SK-N-SH (cell line): ENCODE results near the gene PLXNB3. TPM values are rescaled to one million over a fixed set of nuclear protein-coding genes. Genes with fewer than 3 reads are reported as not detected.

ENCODE experiments used
- CTCF ChIA-PET: fragments of 300-600, 350-600 bp; formaldehyde crosslinking; extraction: SDS; loops from one replicate; lab custom pipeline; 2021; lab: Yijun Ruan, JAX
- POLR2A ChIA-PET: fragments of 350-600 bp; sonication (Branson Sonifier 250); formaldehyde crosslinking; extraction: SDS; loops from one replicate; lab custom pipeline; 2020; ENCODE audit warnings: antibody characterized with exemption, inconsistent platforms; lab: Yijun Ruan, JAX
- DNase-seq: peaks from one replicate; pipeline ENCODE4 v3.0.0; 2012
- H2AFZ ChIP-seq: fragments of 200-600 bp; sonication (generic); 2 replicates; pipeline ENCODE4 v1.8.1; 2016; ENCODE audit warnings: antibody characterized with exemption, mild to moderate bottlenecking, low read depth
- H3F3A ChIP-seq: fragments of 200-600 bp; sonication (generic); replicated peaks from 2 replicates; pipeline ENCODE3; 2016; ENCODE audit warnings: antibody characterized with exemption, mild to moderate bottlenecking; ENCODE audit not compliant: insufficient read depth
- H3K27ac ChIP-seq, 2 experiments: fragments of 200-500 bp in 1 of 2; fragments of 200-600 bp in 1 of 2; sonication (Bioruptor generic) in 1 of 2; sonication (generic), shearing (Covaris generic) in 1 of 2; 2 replicates each; pipeline versions ENCODE4 v1.5.1 to v1.6.1; 2014 to 2016; ENCODE audit warnings: low read depth in 2 of 2, inconsistent platforms in 1 of 2, low read length in 1 of 2, mild to moderate bottlenecking in 1 of 2, mixed read lengths in 1 of 2
- H3K27me3 ChIP-seq: fragments of 200-600 bp; sonication (generic), shearing (Covaris generic); 2 replicates; pipeline ENCODE4 v1.6.1; 2016; ENCODE audit warnings: mixed run types; ENCODE audit not compliant: insufficient read depth
- H3K36me3 ChIP-seq, 2 experiments: fragments of 200-500 bp in 1 of 2; fragments of 200-600 bp in 1 of 2; sonication (Bioruptor generic) in 1 of 2; sonication (generic) in 1 of 2; replicated peaks in 1 of 2; 2 replicates each; pipeline versions ENCODE3 to v1.5.1; 2014 to 2016; ENCODE audit warnings: low read length in 1 of 2, mild to moderate bottlenecking in 1 of 2; ENCODE audit not compliant: insufficient read depth in 2 of 2, control insufficient read depth in 1 of 2
- H3K4me1 ChIP-seq, 2 experiments: fragments of 200-500 bp in 1 of 2; fragments of 200-600 bp in 1 of 2; sonication (Bioruptor generic) in 1 of 2; sonication (generic), shearing (Covaris generic) in 1 of 2; 2 replicates each; pipeline versions ENCODE4 v1.5.1 to v1.6.1; 2014 to 2016; ENCODE audit warnings: low read depth in 1 of 2, low read length in 1 of 2, mixed run types in 1 of 2; ENCODE audit not compliant: insufficient read depth in 2 of 2, control insufficient read depth in 1 of 2
- H3K4me2 ChIP-seq: fragments of 200-600 bp; sonication (generic), shearing (Covaris generic); 2 replicates; pipeline ENCODE4 v1.6.1; 2017; ENCODE audit warnings: mixed run types
- H3K4me3 ChIP-seq, 2 experiments: fragments of 200-500 bp in 1 of 2; fragments of 200-600 bp in 1 of 2; sonication (Bioruptor generic) in 1 of 2; sonication (generic), shearing (Covaris generic) in 1 of 2; 2 replicates each; pipeline versions ENCODE4 v1.5.1 to v1.8.1; 2014 to 2016; ENCODE audit warnings: low read depth in 2 of 2, inconsistent platforms in 1 of 2, low read length in 1 of 2, mild to moderate bottlenecking in 1 of 2, mixed read lengths in 1 of 2, moderate library complexity in 1 of 2
- H3K79me2 ChIP-seq: fragments of 200-600 bp; sonication (generic); 2 replicates; pipeline ENCODE4 v1.8.1; 2017; ENCODE audit warnings: mild to moderate bottlenecking; ENCODE audit not compliant: insufficient read depth
- H3K9ac ChIP-seq: fragments of 200-600 bp; sonication (generic); 2 replicates; pipeline ENCODE4 v1.6.1; 2017; ENCODE audit warnings: mixed run types
- H3K9me2 ChIP-seq: fragments of 200-600 bp; sonication (generic); 2 replicates; pipeline ENCODE4 v1.6.1; 2017; ENCODE audit warnings: mixed run types
- H3K9me3 ChIP-seq: fragments of 200-600 bp; sonication (generic); 2 replicates; pipeline ENCODE4 v1.6.1; 2017; ENCODE audit warnings: mixed run types, mild to moderate bottlenecking, moderate library complexity
- H4K20me1 ChIP-seq: fragments of 200-600 bp; sonication (generic); 2 replicates; pipeline ENCODE4 v1.6.1; 2017; ENCODE audit warnings: mild to moderate bottlenecking, mixed run types; ENCODE audit not compliant: insufficient read depth
- EP300 ChIP-seq, 2 experiments: IDR thresholded peaks; 2 replicates each; pipeline versions ENCODE4 v1.4.0 to v1.6.1; 2012; ENCODE audit warnings: borderline replicate concordance in 1 of 2, low read depth in 1 of 2, low read length in 1 of 2
- FOSL2 ChIP-seq: IDR thresholded peaks from 2 replicates; pipeline ENCODE4 v1.4.0; 2012; ENCODE audit warnings: low read depth, mild to moderate bottlenecking, moderate library complexity, borderline replicate concordance
- FOXM1 ChIP-seq: IDR thresholded peaks from 2 replicates; pipeline ENCODE4 v1.4.0; 2012; ENCODE audit warnings: low read depth, mild to moderate bottlenecking
- MAX ChIP-seq: IDR thresholded peaks from 2 replicates; pipeline ENCODE4 v1.4.0; 2012; ENCODE audit warnings: low read depth
- MXI1 ChIP-seq: IDR thresholded peaks from 2 replicates; pipeline ENCODE4 v1.6.1; 2012; ENCODE audit warnings: mild to moderate bottlenecking, low read depth, low read length, improper control_type of control experiment
- NFIC ChIP-seq: IDR thresholded peaks from 2 replicates; pipeline ENCODE4 v1.4.0; 2012; ENCODE audit warnings: borderline replicate concordance
- POLR2AphosphoS5 ChIP-seq: IDR thresholded peaks from 2 replicates; pipeline ENCODE4 v1.6.1; 2012; ENCODE audit warnings: low read depth, low read length
- RCOR1 ChIP-seq: fragments of 150-350 bp; IDR thresholded peaks from 2 replicates; pipeline ENCODE4 v1.6.1; 2017; ENCODE audit warnings: antibody characterized with exemption, low read length
- RXRA ChIP-seq: IDR thresholded peaks from 2 replicates; pipeline ENCODE4 v1.4.0; 2012; ENCODE audit warnings: low read depth, mild to moderate bottlenecking, borderline replicate concordance
- SMC3 ChIP-seq: IDR thresholded peaks from 2 replicates; pipeline ENCODE4 v1.6.1; 2012; ENCODE audit warnings: low read depth, low read length, improper control_type of control experiment
- TCF12 ChIP-seq: IDR thresholded peaks from 2 replicates; pipeline ENCODE4 v1.4.0; 2012
- TEAD4 ChIP-seq: IDR thresholded peaks from 2 replicates; pipeline ENCODE4 v1.4.0; 2012; ENCODE audit warnings: mild to moderate bottlenecking, borderline replicate concordance; ENCODE audit not compliant: insufficient read depth
- YY1 ChIP-seq: IDR thresholded peaks from 2 replicates; pipeline ENCODE4 v1.4.0; 2012; ENCODE audit warnings: low read depth, mild to moderate bottlenecking
- ZBTB33 ChIP-seq: IDR thresholded peaks from 2 replicates; pipeline ENCODE4 v1.4.0; 2012; ENCODE audit warnings: low read depth, borderline replicate concordance
- WGBS: methylation state at CpG from one replicate; pipeline ENCODE4 v1.1.6; 2017; ENCODE audit warnings: low lambda C conversion rate; 5-methylcytosine and 5-hydroxymethylcytosine counted together
- polyA plus RNA-seq, 3 experiments: library from polyadenylated mRNA; depleted of rRNA; stranded (reverse); fragments of >200 nt; gene quantifications; 2 replicates each; pipeline ENCODE4 v1.2.3, GENCODE V29; 2012

PLXNB3 gene
- polyA plus RNA-seq, 1 of the 3 experiments (the other 2 are of a cell fraction): 15.5 TPM

- H3K9me2 ChIP-seq: no peaks in the 10 kb centered on the region
- no peak overlapping the region for H3K9ac ChIP-seq
- H3K4me2 ChIP-seq: no peak overlapping the region
- H3K79me2 ChIP-seq: peaks cover 6% of the 10 kb centered on the region; the same call in 1 of the 2 replicates
- ChIA-PET POLR2A (interaction anchor here (1.2 kb wide), 1 partner anchor 36 kb away, joined by 4 read pairs; no protein-coding TSS in a partner anchor), CTCF (interaction anchor here (0.8 to 10.2 kb wide), 17 partner anchors 16 to 209 kb away, joined by 3 to 134 read pairs (median 4); partner anchors contain the start of genes HCFC1 and RENBP)
- TF ChIP-seq NFIC (no peak), YY1 (no peak), TEAD4 (no peak), SMC3 (no peak), FOSL2 (no peak), RCOR1 (no peak)
- no peak overlapping the region for H3K4me3 ChIP-seq
- peaks cover 2 to 27% of the 10 kb centered on the region in 2 experiments; a peak in 1 of 4 replicates for H3K4me1 ChIP-seq
- no peaks in the 10 kb centered on the region for H3K27me3 ChIP-seq
- H2AFZ ChIP-seq: no peak overlapping the region
- no peaks in the 10 kb centered on the region for H3F3A ChIP-seq
- WGBS: 71% methylated on average over 12 of the region's 14 CpGs
- H3K36me3 ChIP-seq: no peaks in the 10 kb centered on the region
- DNase-seq: no peak
- H3K27ac ChIP-seq: no peak overlapping the region
- peaks cover 9% of the 10 kb centered on the region; the same call in 1 of the 2 replicates for H4K20me1 ChIP-seq
- no peaks in the 10 kb centered on the region for H3K9me3 ChIP-seq
Measured at GRCh38 chrX:153762626-153763173, 1.3 kb upstream of the PLXNB3 start.

- Histone ChIP-seq H3K9me3 (no peaks in the 10 kb centered on the region), H2AFZ (no peak overlapping the region), H3K79me2 (peaks cover 6% of the 10 kb centered on the region; the same call in 1 of the 2 replicates), H3K4me3 (no peak overlapping the region), H3K36me3 (no peaks in the 10 kb centered on the region), H3K27me3 (no peaks in the 10 kb centered on the region), H3K4me2 (no peak overlapping the region), H3K4me1 (peaks cover 2 to 27% of the 10 kb centered on the region in 2 experiments; a peak in 1 of 4 replicates), H3K9me2 (no peaks in the 10 kb centered on the region), H4K20me1 (peaks cover 9% of the 10 kb centered on the region; the same call in 1 of the 2 replicates), H3K9ac (no peak overlapping the region), H3F3A (no peaks in the 10 kb centered on the region), H3K27ac (no peak overlapping the region)
- ChIA-PET POLR2A (interaction anchor here (0.6 to 1.2 kb wide), 2 partner anchors 37 to 237 kb away, joined by 3 to 4 read pairs; no protein-coding TSS in a partner anchor), CTCF (interaction anchor here (0.6 to 10.2 kb wide), 37 partner anchors 8 to 249 kb away, joined by 3 to 134 read pairs (median 4); partner anchors contain the start of genes HCFC1, NAA10 and RENBP)
- TF ChIP-seq FOXM1 (no peak), EP300 (IDR thresholded peaks at IDR 0.05; ENCODE audit: borderline replicate concordance in 1 of 2, low read depth in 1 of 2, low read length in 1 of 2) (no peak), TEAD4 (no peak), YY1 (no peak)
- 72% methylated on average over 12 of the region's 18 CpGs for WGBS
- no peak for DNase-seq
Measured at GRCh38 chrX:153763298-153763932, 634 bp upstream of the PLXNB3 start.

GRCh38 chrX:153764786-153765137, 713 bp downstream of the PLXNB3 start:
- CTCF ChIA-PET: interaction anchor here (0.7 to 10.2 kb wide), 15 partner anchors 10 to 248 kb away, joined by 3 to 134 read pairs (median 6); partner anchors contain the start of genes NAA10 and RENBP
- H3K4me3 ChIP-seq: peak overlapping the region; percentile 40 to 49

More at GRCh38 chrX:153764786-153765137, 713 bp downstream of the PLXNB3 start:
- POLR2A ChIA-PET: interaction anchor here (0.6 to 1.7 kb wide), 3 partner anchors 10 to 157 kb away, joined by 3 to 5 read pairs (median 5); partner anchors contain the start of genes IDH3G and SSR4
- no peaks in the 10 kb centered on the region for H3K27me3 ChIP-seq
- H3F3A ChIP-seq: no peaks in the 10 kb centered on the region
- H3K4me1 ChIP-seq: peaks cover 2 to 27% of the 10 kb centered on the region in 2 experiments; a peak in 1 of 4 replicates
- peak overlapping the region; percentile 79 for H3K4me2 ChIP-seq
- H3K9ac ChIP-seq: peak overlapping the region; percentile 14; the same call in 1 of the 2 replicates
- H3K27ac ChIP-seq: peak overlapping the region in 1 of 2 experiments; percentile 82; a peak in 2 of 4 replicates
- H3K9me3 ChIP-seq: no peaks in the 10 kb centered on the region
- WGBS: 48% methylated on average over 5 of the region's 7 CpGs
- no peak for TF ChIP-seq POLR2AphosphoS5
- TF ChIP-seq MXI1: no peak
- TF ChIP-seq RXRA: no peak
- no peak for TF ChIP-seq ZBTB33
- no peak for TF ChIP-seq MAX
- no peak for TF ChIP-seq TCF12
- TF ChIP-seq, all 33 proteins: peak for 0
- no peaks in the 10 kb centered on the region for H3K9me2 ChIP-seq
- no peak overlapping the region for H2AFZ ChIP-seq
- H3K36me3 ChIP-seq: no peaks in the 10 kb centered on the region
- peak; percentile 34 for DNase-seq
- peaks cover 9% of the 10 kb centered on the region; the same call in 1 of the 2 replicates for H4K20me1 ChIP-seq
- H3K79me2 ChIP-seq: peaks cover 6% of the 10 kb centered on the region; the same call in 1 of the 2 replicates
